Measurements from ENCODE around the gene PLPPR5. TPM values are rescaled to one million over a fixed set of nuclear protein-coding genes. Genes with fewer than 3 reads are reported as not detected.

The PLPPR5 gene
- total RNA-seq, 1 experiment from 2014 or later, result not detected

DNA sequence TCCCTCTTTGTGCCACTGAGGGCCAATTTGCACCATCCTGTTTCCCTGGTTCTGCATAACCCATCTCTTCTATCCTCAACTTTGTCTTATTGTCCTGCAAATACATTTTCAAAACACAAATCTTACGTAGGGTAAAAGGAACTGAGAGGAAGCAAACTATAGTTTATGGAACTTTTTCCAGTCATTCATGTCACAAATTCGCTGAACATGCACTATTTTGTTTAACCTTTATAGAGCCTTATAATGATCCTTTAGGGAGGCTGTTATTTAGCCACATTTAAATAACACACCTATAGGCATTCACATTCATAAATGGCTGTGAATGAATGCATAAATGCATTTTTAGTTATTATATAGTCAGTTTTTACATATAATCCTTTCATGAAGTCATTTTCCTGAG lies 85.0 kb downstream of the PLPPR5 start:
- BruUV-seq (replicated peaks), result no TSS peak

GRCh38 chr1:98919211-98919610 lies 85.5 kb downstream of the PLPPR5 start:
- no peak overlapping the region for H3K4me2 ChIP-seq
- no peak overlapping the region for H2AFZ ChIP-seq
- DNase-seq, result no peak
- POLR2A ChIA-PET (ENCODE audit: unreplicated experiment), result no interaction called here
- H3K4me3 ChIP-seq, result no peak overlapping the region
- intact Hi-C loops (cut with micrococcal nuclease; ENCODE audit: unreplicated experiment), result no loop called here
- no peaks in the 10 kb centered on the region for H3K9me2 ChIP-seq (ENCODE audit: insufficient read depth)
- no TSS peak for BruUV-seq (replicated peaks)
- H3K27me3 ChIP-seq (ENCODE audit: insufficient read depth, low read depth), result no peaks in the 10 kb centered on the region
- TF ChIP-seq, protein P1, sequence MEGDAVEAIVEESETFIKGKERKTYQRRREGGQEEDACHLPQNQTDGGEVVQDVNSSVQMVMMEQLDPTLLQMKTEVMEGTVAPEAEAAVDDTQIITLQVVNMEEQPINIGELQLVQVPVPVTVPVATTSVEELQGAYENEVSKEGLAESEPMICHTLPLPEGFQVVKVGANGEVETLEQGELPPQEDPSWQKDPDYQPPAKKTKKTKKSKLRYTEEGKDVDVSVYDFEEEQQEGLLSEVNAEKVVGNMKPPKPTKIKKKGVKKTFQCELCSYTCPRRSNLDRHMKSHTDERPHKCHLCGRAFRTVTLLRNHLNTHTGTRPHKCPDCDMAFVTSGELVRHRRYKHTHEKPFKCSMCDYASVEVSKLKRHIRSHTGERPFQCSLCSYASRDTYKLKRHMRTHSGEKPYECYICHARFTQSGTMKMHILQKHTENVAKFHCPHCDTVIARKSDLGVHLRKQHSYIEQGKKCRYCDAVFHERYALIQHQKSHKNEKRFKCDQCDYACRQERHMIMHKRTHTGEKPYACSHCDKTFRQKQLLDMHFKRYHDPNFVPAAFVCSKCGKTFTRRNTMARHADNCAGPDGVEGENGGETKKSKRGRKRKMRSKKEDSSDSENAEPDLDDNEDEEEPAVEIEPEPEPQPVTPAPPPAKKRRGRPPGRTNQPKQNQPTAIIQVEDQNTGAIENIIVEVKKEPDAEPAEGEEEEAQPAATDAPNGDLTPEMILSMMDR (conservative IDR thresholded peaks at IDR 0.05), result no peak
- no peak for TF ChIP-seq EZH2 (IDR thresholded peaks at IDR 0.05; ENCODE audit: low read depth)
- H3K36me3 ChIP-seq (ENCODE audit: low read depth), result no peaks in the 10 kb centered on the region
- no peaks in the 10 kb centered on the region for H4K20me1 ChIP-seq (ENCODE audit: insufficient read depth)
- CTCF ChIA-PET, result no interaction called here
- no peaks in the 10 kb centered on the region for H3F3A ChIP-seq (ENCODE audit: insufficient read depth, low read depth)
- H3K79me2 ChIP-seq (ENCODE audit: low read depth), result no peaks in the 10 kb centered on the region
- no peaks in the 10 kb centered on the region for H3K4me1 ChIP-seq (replicated peaks; ENCODE audit: insufficient read depth)
- no peaks in the 10 kb centered on the region; the same call in 1 of the 2 replicates for H3K9me3 ChIP-seq (ENCODE audit: insufficient read depth, low read depth)
- no peak overlapping the region for H3K27ac ChIP-seq

More for the DNA sequence above, 85.0 kb downstream of the PLPPR5 start:
- Histone ChIP-seq H3K4me3 (no peak overlapping the region), H3K9me3 (ENCODE audit: insufficient read depth, low read depth) (no peaks in the 10 kb centered on the region; the same call in 1 of the 2 replicates), H3K79me2 (ENCODE audit: low read depth) (no peaks in the 10 kb centered on the region), H3K27me3 (ENCODE audit: insufficient read depth, low read depth) (no peaks in the 10 kb centered on the region), H4K20me1 (ENCODE audit: insufficient read depth) (no peaks in the 10 kb centered on the region), H2AFZ (no peak overlapping the region), H3F3A (ENCODE audit: insufficient read depth, low read depth) (no peaks in the 10 kb centered on the region), H3K36me3 (ENCODE audit: low read depth) (no peaks in the 10 kb centered on the region), H3K4me1 (replicated peaks; ENCODE audit: insufficient read depth) (no peaks in the 10 kb centered on the region), H3K27ac (no peak overlapping the region), H3K4me2 (no peak overlapping the region), H3K9me2 (ENCODE audit: insufficient read depth) (no peaks in the 10 kb centered on the region)
- ChIA-PET POLR2A (ENCODE audit: unreplicated experiment) (no interaction called here), CTCF (no interaction called here)
- DNase-seq, result no peak
- TF ChIP-seq EZH2 (IDR thresholded peaks at IDR 0.05; ENCODE audit: low read depth), result no peak
- TF ChIP-seq, protein P1 (conservative IDR thresholded peaks at IDR 0.05), result no peak
- intact Hi-C loops (cut with micrococcal nuclease; ENCODE audit: unreplicated experiment), result no loop called here

DNA sequence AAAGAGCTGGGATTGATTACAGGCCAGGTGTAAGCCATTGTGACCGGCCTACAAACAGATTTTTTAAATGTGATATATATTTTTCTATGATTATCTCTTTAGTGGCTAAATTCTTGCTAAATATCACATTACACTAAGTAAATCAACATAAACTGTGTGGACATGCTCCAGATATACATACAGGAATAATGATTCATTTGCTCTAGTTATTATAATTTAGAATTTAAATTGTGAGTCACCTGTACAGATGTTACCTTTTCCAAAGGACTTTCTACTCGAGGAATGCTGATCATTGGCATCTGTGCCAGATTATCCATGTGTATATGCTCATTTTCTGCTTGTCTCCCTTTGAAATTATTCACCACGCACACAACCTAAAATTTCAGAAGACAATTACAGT lies 90.1 kb downstream of the PLPPR5 start:
- Histone ChIP-seq H3K9me3 (ENCODE audit: insufficient read depth, low read depth) (no peaks in the 10 kb centered on the region; the same call in 1 of the 2 replicates), H3K4me2 (no peak overlapping the region)
- POLR2A ChIA-PET (ENCODE audit: unreplicated experiment), result no interaction called here

More for the DNA sequence above, 90.1 kb downstream of the PLPPR5 start:
- intact Hi-C loops (cut with micrococcal nuclease; ENCODE audit: unreplicated experiment), result no loop called here
- TF ChIP-seq EZH2 (IDR thresholded peaks at IDR 0.05; ENCODE audit: low read depth), result no peak
- TF ChIP-seq, protein P1 (conservative IDR thresholded peaks at IDR 0.05), result no peak
- no peaks in the 10 kb centered on the region for H4K20me1 ChIP-seq (ENCODE audit: insufficient read depth)
- H3K36me3 ChIP-seq (ENCODE audit: low read depth), result no peaks in the 10 kb centered on the region
- H3K4me3 ChIP-seq, result no peak overlapping the region
- BruUV-seq (replicated peaks), result no TSS peak
- H3K4me1 ChIP-seq (replicated peaks; ENCODE audit: insufficient read depth), result no peaks in the 10 kb centered on the region
- H3K9me2 ChIP-seq (ENCODE audit: insufficient read depth), result no peaks in the 10 kb centered on the region
- no peaks in the 10 kb centered on the region for H3K79me2 ChIP-seq (ENCODE audit: low read depth)
- CTCF ChIA-PET, result no interaction called here
- no peak overlapping the region for H2AFZ ChIP-seq
- H3K27me3 ChIP-seq (ENCODE audit: insufficient read depth, low read depth), result no peaks in the 10 kb centered on the region
- no peak for DNase-seq
- H3F3A ChIP-seq (ENCODE audit: insufficient read depth, low read depth), result no peaks in the 10 kb centered on the region
- no peak overlapping the region for H3K27ac ChIP-seq
